ENCODE measurements around the gene VMP1.

Gene VMP1

GRCh38 chr17:59756236-59756818 is 48.9 kb downstream of the VMP1 start:
- H3K9me2 ChIP-seq (replicated peaks; ENCODE audit: insufficient read depth, low read length), result no peaks in the 10 kb centered on the region
- H3K4me2 ChIP-seq (ENCODE audit: low read depth, low read length, poor library complexity, severe bottlenecking), result no peak overlapping the region
- peaks cover 17% of the 10 kb centered on the region; the same call in 1 of the 2 replicates for H3F3A ChIP-seq (ENCODE audit: insufficient read depth)
- H3K79me2 ChIP-seq (ENCODE audit: insufficient read depth, low read length), result no peaks in the 10 kb centered on the region
- no peak overlapping the region for H3K27ac ChIP-seq (ENCODE audit: low read depth, low read length)
- H3K27me3 ChIP-seq (ENCODE audit: low read length), result no peaks in the 10 kb centered on the region
- no peaks in the 10 kb centered on the region; the same call in 1 of the 2 replicates for H3K36me3 ChIP-seq (ENCODE audit: low read length)
- no peak overlapping the region for H2AFZ ChIP-seq (ENCODE audit: low read depth, low read length, severe bottlenecking)
- H3K9me3 ChIP-seq (ENCODE audit: insufficient read depth, low read length), result no peaks in the 10 kb centered on the region
- no peak overlapping the region for H3K9ac ChIP-seq (ENCODE audit: low read length)
- H4K20me1 ChIP-seq (ENCODE audit: low read depth, low read length), result no peaks in the 10 kb centered on the region
- TF ChIP-seq CTCF (IDR thresholded peaks at IDR 0.05; ENCODE audit: insufficient read depth, low read length, poor library complexity, severe bottlenecking) (no peak), EZH2phosphoT487 (conservative IDR thresholded peaks at IDR 0.05; ENCODE audit: low read length) (no peak)
- no peak overlapping the region for H3K4me3 ChIP-seq (ENCODE audit: insufficient read depth, low read length, poor library complexity, severe bottlenecking)

GRCh38 chr17:59757043-59757442 is 49.6 kb downstream of the VMP1 start:
- Histone ChIP-seq H3K9me3 (ENCODE audit: insufficient read depth, low read length) (no peaks in the 10 kb centered on the region), H3K9ac (ENCODE audit: low read length) (no peak overlapping the region), H3K27ac (ENCODE audit: low read depth, low read length) (no peak overlapping the region), H2AFZ (ENCODE audit: low read depth, low read length, severe bottlenecking) (no peak overlapping the region), H3K27me3 (ENCODE audit: low read length) (no peaks in the 10 kb centered on the region), H3K79me2 (ENCODE audit: insufficient read depth, low read length) (no peaks in the 10 kb centered on the region), H3F3A (ENCODE audit: insufficient read depth) (peaks cover 13% of the 10 kb centered on the region; the same call in 1 of the 2 replicates), H3K4me2 (ENCODE audit: low read depth, low read length, poor library complexity, severe bottlenecking) (no peak overlapping the region), H3K36me3 (ENCODE audit: low read length) (no peaks in the 10 kb centered on the region; the same call in 1 of the 2 replicates), H3K9me2 (replicated peaks; ENCODE audit: insufficient read depth, low read length) (no peaks in the 10 kb centered on the region), H4K20me1 (ENCODE audit: low read depth, low read length) (no peaks in the 10 kb centered on the region), H3K4me3 (ENCODE audit: insufficient read depth, low read length, poor library complexity, severe bottlenecking) (no peak overlapping the region)
- TF ChIP-seq EZH2phosphoT487 (conservative IDR thresholded peaks at IDR 0.05; ENCODE audit: low read length) (no peak), CTCF (IDR thresholded peaks at IDR 0.05; ENCODE audit: insufficient read depth, low read length, poor library complexity, severe bottlenecking) (no peak)

GRCh38 chr17:59757470-59757869 is 50.0 kb downstream of the VMP1 start:
- Histone ChIP-seq H3K4me3 (ENCODE audit: insufficient read depth, low read length, poor library complexity, severe bottlenecking) (no peak overlapping the region), H3K9ac (ENCODE audit: low read length) (no peak overlapping the region), H3F3A (ENCODE audit: insufficient read depth) (peaks cover 9% of the 10 kb centered on the region; the same call in 1 of the 2 replicates), H4K20me1 (ENCODE audit: low read depth, low read length) (no peaks in the 10 kb centered on the region), H3K9me2 (replicated peaks; ENCODE audit: insufficient read depth, low read length) (no peaks in the 10 kb centered on the region), H3K9me3 (ENCODE audit: insufficient read depth, low read length) (no peaks in the 10 kb centered on the region), H3K27ac (ENCODE audit: low read depth, low read length) (no peak overlapping the region), H3K27me3 (ENCODE audit: low read length) (no peaks in the 10 kb centered on the region), H3K79me2 (ENCODE audit: insufficient read depth, low read length) (no peaks in the 10 kb centered on the region), H2AFZ (ENCODE audit: low read depth, low read length, severe bottlenecking) (no peak overlapping the region), H3K36me3 (ENCODE audit: low read length) (no peaks in the 10 kb centered on the region; the same call in 1 of the 2 replicates), H3K4me2 (ENCODE audit: low read depth, low read length, poor library complexity, severe bottlenecking) (no peak overlapping the region)
- TF ChIP-seq CTCF (IDR thresholded peaks at IDR 0.05; ENCODE audit: insufficient read depth, low read length, poor library complexity, severe bottlenecking) (no peak), EZH2phosphoT487 (conservative IDR thresholded peaks at IDR 0.05; ENCODE audit: low read length) (no peak)
